ENCODE data around the gene PREPL. TPM values are rescaled to one million over a fixed set of nuclear protein-coding genes. Genes with fewer than 3 reads are reported as not detected.

The PREPL gene
- total and polyA plus RNA-seq, 9 of the 15 experiments (the other 6 are each of a cell fraction or from before 2014, with no cell fraction given), result 11.6 to 58.9 (median 27.2) TPM

DNA sequence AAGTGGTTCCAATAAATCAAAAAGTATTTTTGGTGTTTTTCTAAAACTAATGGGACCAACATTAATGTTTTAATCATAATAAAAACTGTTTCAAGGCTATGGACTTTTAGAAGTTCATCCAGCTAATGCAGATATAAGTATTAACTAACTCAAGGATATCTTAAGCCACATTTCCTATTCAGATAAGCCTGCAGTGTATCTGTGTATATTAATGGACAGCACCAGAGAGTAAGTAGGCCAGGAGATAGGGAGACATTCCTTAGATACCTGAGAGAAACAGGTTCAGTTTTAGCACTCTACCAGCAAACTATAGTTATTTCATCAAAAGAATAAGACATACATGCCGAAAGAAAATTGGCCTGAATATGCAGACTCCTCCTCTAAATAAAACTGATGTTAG lies 27.3 kb downstream of the PREPL start (continued):
- TF ChIP-seq, protein P1, sequence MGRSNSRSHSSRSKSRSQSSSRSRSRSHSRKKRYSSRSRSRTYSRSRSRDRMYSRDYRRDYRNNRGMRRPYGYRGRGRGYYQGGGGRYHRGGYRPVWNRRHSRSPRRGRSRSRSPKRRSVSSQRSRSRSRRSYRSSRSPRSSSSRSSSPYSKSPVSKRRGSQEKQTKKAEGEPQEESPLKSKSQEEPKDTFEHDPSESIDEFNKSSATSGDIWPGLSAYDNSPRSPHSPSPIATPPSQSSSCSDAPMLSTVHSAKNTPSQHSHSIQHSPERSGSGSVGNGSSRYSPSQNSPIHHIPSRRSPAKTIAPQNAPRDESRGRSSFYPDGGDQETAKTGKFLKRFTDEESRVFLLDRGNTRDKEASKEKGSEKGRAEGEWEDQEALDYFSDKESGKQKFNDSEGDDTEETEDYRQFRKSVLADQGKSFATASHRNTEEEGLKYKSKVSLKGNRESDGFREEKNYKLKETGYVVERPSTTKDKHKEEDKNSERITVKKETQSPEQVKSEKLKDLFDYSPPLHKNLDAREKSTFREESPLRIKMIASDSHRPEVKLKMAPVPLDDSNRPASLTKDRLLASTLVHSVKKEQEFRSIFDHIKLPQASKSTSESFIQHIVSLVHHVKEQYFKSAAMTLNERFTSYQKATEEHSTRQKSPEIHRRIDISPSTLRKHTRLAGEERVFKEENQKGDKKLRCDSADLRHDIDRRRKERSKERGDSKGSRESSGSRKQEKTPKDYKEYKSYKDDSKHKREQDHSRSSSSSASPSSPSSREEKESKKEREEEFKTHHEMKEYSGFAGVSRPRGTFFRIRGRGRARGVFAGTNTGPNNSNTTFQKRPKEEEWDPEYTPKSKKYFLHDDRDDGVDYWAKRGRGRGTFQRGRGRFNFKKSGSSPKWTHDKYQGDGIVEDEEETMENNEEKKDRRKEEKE (IDR thresholded peaks at IDR 0.05; ENCODE audit: borderline replicate concordance in 1 of 2, control insufficient read depth in 1 of 2, low read depth in 2 of 2, low read length in 1 of 2), result no peak
- TF ChIP-seq, protein P2, sequence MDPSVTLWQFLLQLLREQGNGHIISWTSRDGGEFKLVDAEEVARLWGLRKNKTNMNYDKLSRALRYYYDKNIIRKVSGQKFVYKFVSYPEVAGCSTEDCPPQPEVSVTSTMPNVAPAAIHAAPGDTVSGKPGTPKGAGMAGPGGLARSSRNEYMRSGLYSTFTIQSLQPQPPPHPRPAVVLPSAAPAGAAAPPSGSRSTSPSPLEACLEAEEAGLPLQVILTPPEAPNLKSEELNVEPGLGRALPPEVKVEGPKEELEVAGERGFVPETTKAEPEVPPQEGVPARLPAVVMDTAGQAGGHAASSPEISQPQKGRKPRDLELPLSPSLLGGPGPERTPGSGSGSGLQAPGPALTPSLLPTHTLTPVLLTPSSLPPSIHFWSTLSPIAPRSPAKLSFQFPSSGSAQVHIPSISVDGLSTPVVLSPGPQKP (CRISPR knock-in tag; IDR thresholded peaks at IDR 0.05), result no peak
- TF ChIP-seq, protein P3, sequence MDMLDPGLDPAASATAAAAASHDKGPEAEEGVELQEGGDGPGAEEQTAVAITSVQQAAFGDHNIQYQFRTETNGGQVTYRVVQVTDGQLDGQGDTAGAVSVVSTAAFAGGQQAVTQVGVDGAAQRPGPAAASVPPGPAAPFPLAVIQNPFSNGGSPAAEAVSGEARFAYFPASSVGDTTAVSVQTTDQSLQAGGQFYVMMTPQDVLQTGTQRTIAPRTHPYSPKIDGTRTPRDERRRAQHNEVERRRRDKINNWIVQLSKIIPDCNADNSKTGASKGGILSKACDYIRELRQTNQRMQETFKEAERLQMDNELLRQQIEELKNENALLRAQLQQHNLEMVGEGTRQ (CRISPR knock-in tag; IDR thresholded peaks at IDR 0.05), result no peak
- TF ChIP-seq ZSCAN29 (IDR thresholded peaks at IDR 0.05), result no peak
- no peak for TF ChIP-seq ATF1 (CRISPR knock-in tag; IDR thresholded peaks at IDR 0.05)
- TF ChIP-seq ATF1 (tag; IDR thresholded peaks at IDR 0.05), result no peak
- no peak for TF ChIP-seq FUS (optimal IDR thresholded peaks at IDR 0.05; ENCODE audit: low read depth, low read length)
- TF ChIP-seq ZC3H4 (CRISPR knock-in tag; IDR thresholded peaks at IDR 0.05; ENCODE audit: borderline replicate concordance), result no peak
- no peak for TF ChIP-seq GTF2A2 (tag; IDR thresholded peaks at IDR 0.05)
- TF ChIP-seq ZNF184 (CRISPR knock-in tag; IDR thresholded peaks at IDR 0.05), result no peak
- no peak for TF ChIP-seq CCNT2 (IDR thresholded peaks at IDR 0.05; ENCODE audit: borderline replicate concordance, extremely low read depth, insufficient read length, low read depth, low read length)
- TF ChIP-seq ZNF561 (CRISPR knock-in tag; conservative IDR thresholded peaks at IDR 0.05), result no peak
- no peak for TF ChIP-seq NCOR1 (IDR thresholded peaks at IDR 0.05)

Data from K562 (cell line).